K562 (cell line): ENCODE results near the gene PPT2. TPM values are rescaled to one million over a fixed set of nuclear protein-coding genes. Genes with fewer than 3 reads are reported as not detected.
A peak's percentile ranks its signal among the peaks of the same experiment; 100 is the strongest.

ENCODE experiments used
- AFF4 ChIP-seq: sonication (generic); formaldehyde crosslinking; IDR thresholded peaks from 2 replicates; pipeline ENCODE4 v1.8.0; 2023; ENCODE audit warnings: mild to moderate bottlenecking, missing genetic modification reagents
- ATF1 ChIP-seq, 2 experiments: fragments of 450-650 bp in 1 of 2; IDR thresholded peaks; 2 replicates each; pipeline ENCODE4 v1.6.1; 2016; ENCODE audit warnings: missing compliant biosample characterization in 1 of 2, missing genetic modification characterization in 1 of 2
- CTCF ChIP-seq, 3 experiments: IDR thresholded peaks in 2 of 3; conservative IDR thresholded peaks in 1 of 3; 2 replicates each; pipeline ENCODE4 v1.5.1; 2011 to 2012; ENCODE audit warnings: low read length in 3 of 3, mild to moderate bottlenecking in 3 of 3, control low read depth in 2 of 3, improper control_type of control experiment in 1 of 3, inconsistent platforms in 1 of 3, low read depth in 1 of 3, mixed read lengths in 1 of 3, moderate library complexity in 1 of 3; ENCODE audit not compliant: insufficient read depth in 2 of 3
- ERF ChIP-seq: fragments of 450-650 bp; formaldehyde crosslinking; IDR thresholded peaks from 2 replicates; pipeline ENCODE4 v1.4.0; 2020; ENCODE audit warnings: mild to moderate bottlenecking, mixed read lengths
- FOXJ2 ChIP-seq: fragments of 200-800 bp; sonication (Bioruptor generic); IDR thresholded peaks from 2 replicates; pipeline ENCODE4 v1.6.1; 2016; ENCODE audit warnings: missing genetic modification characterization, missing compliant biosample characterization
- FOXM1 ChIP-seq, 2 experiments: fragments of 450-650 bp in 1 of 2; sonication (generic) in 1 of 2; formaldehyde crosslinking in 1 of 2; IDR thresholded peaks; 2 replicates each; pipeline versions ENCODE4 v1.6.1 to v1.9.0; 2017 to 2022; ENCODE audit warnings: low read depth in 2 of 2, mild to moderate bottlenecking in 2 of 2, missing genetic modification reagents in 1 of 2, moderate library complexity in 1 of 2
- NBN ChIP-seq: fragments of 450-650 bp; IDR thresholded peaks from 2 replicates; pipeline ENCODE4 v1.6.1; 2016; ENCODE audit warnings: low read depth, mild to moderate bottlenecking
- RB1 ChIP-seq: fragments of 450-650 bp; IDR thresholded peaks from 2 replicates; pipeline ENCODE4 v1.6.1; 2017; ENCODE audit warnings: low read depth, mild to moderate bottlenecking
- SAFB2 ChIP-seq: fragments of 200-400 bp; formaldehyde crosslinking; IDR thresholded peaks from 2 replicates; pipeline ENCODE4 v1.6.1; 2018; ENCODE audit warnings: borderline replicate concordance, low read length, low read depth, moderate library complexity; ENCODE audit not compliant: severe bottlenecking
- STAT5A ChIP-seq: IDR thresholded peaks from 2 replicates; pipeline ENCODE4 v1.6.1; 2012; ENCODE audit warnings: low read length, inconsistent platforms, borderline replicate concordance
- TCFL5 ChIP-seq: fragments of 250-450 bp; sonication (Bioruptor Pico); conservative IDR thresholded peaks from 2 replicates; pipeline ENCODE4 v1.6.1; 2021; ENCODE audit warnings: mild to moderate bottlenecking, moderate library complexity, matching md5 sums
- TSC22D4 ChIP-seq: fragments of 450-650 bp; IDR thresholded peaks from 2 replicates; pipeline ENCODE4 v1.6.1; 2016; ENCODE audit warnings: missing genetic modification characterization, missing biosample characterization, control low read depth
- YY1 ChIP-seq, 3 experiments: IDR thresholded peaks; 2 replicates each; pipeline ENCODE4 v1.6.1; 2011; ENCODE audit warnings: low read length in 2 of 3, mild to moderate bottlenecking in 2 of 3, moderate library complexity in 2 of 3, borderline replicate concordance in 1 of 3, control low read depth in 1 of 3, low read depth in 1 of 3; ENCODE audit not compliant: insufficient read depth in 3 of 3, insufficient replicate concordance in 2 of 3, control insufficient read depth in 1 of 3, insufficient read length in 1 of 3; ENCODE audit errors: extremely low read depth in 1 of 3
- ZBED1 ChIP-seq: IDR thresholded peaks from 2 replicates; pipeline ENCODE4 v1.6.1; 2014
- ZBTB17 ChIP-seq: fragments of 450-650 bp; formaldehyde crosslinking; IDR thresholded peaks from 2 replicates; pipeline ENCODE4 v1.4.0; 2020; ENCODE audit warnings: mild to moderate bottlenecking
- ZC3H8 ChIP-seq: fragments of 450-650 bp; IDR thresholded peaks from 2 replicates; pipeline ENCODE4 v1.6.1; 2017
- ZNF644 ChIP-seq: fragments of 200-800 bp; sonication (Bioruptor generic); IDR thresholded peaks from 2 replicates; pipeline ENCODE4 v1.6.1; 2016; ENCODE audit warnings: low read depth, missing genetic modification characterization, missing compliant biosample characterization
- ZNF79 ChIP-seq: fragments of 250-450 bp; sonication (Bioruptor Pico); IDR thresholded peaks from 2 replicates; pipeline ENCODE4 v1.4.0; 2020; ENCODE audit warnings: low read depth, mild to moderate bottlenecking, moderate library complexity
- polyA plus RNA-seq, 8 experiments: library from polyadenylated mRNA; depleted of rRNA in 4 of 8; stranded (reverse) in 5 of 8; unstranded in 3 of 8; fragments of >200 nt; fragmentation: Nextera tagmentation in 2 of 8; fragmentation: Illumina TruSeq in 1 of 8; extraction: Ambion mirVana in 2 of 8; extraction: Trizol in 1 of 8; gene quantifications; 2 replicates each; pipeline versions ENCODE4 v1.2.1 to v1.2.3, GENCODE V29; 2011 to 2014; ENCODE audit warnings: inconsistent platforms in 1 of 8, missing spikeins in 1 of 8
- total RNA-seq, 7 experiments: library from RNA; depleted of rRNA in 6 of 7; stranded (reverse); fragments of >200 nt in 6 of 7; fragmentation: Illumina TruSeq in 2 of 7; extraction: Trizol in 2 of 7; gene quantifications; 2 replicates each; pipeline versions ENCODE4 v1.2.1 to v1.2.3, GENCODE V29; 2011 to 2021; ENCODE audit warnings: low replicate concordance in 1 of 7
- TF ChIP-seq, protein P1 (sequence below): fragments of 200-800 bp; sonication (Bioruptor generic); IDR thresholded peaks from 2 replicates; pipeline ENCODE4 v1.6.1; 2017; ENCODE audit warnings: missing genetic modification characterization, missing compliant biosample characterization

The PPT2 gene
- total and polyA plus RNA-seq, 9 of the 15 experiments (the other 6 are each of a cell fraction or from before 2014, with no cell fraction given) = 27.4 to 98.8 (median 69.9) TPM

GRCh38 chr6:32177183-32177787 is 23.3 kb downstream of the PPT2 start (continued):
- TF ChIP-seq ZNF79 (peak; percentile 19; the same call in 1 of the 2 replicates), YY1 (IDR thresholded peaks at IDR 0.05; ENCODE audit: borderline replicate concordance in 1 of 3, control insufficient read depth in 1 of 3, extremely low read depth in 1 of 3, insufficient read depth in 3 of 3, insufficient read length in 1 of 3, insufficient replicate concordance in 2 of 3, low read depth in 1 of 3, low read length in 2 of 3) (peak in 2 of 3 experiments; percentile 68 to 85), ZNF644 (tag) (peak; percentile 57; the same call in 1 of the 2 replicates), FOXJ2 (tag) (no peak), TSC22D4 (no peak), ZBED1 (peak; percentile 5; the same call in 1 of the 2 replicates), AFF4 (CRISPR knock-in tag) (peak; percentile 35; the same call in 1 of the 2 replicates), ZBTB17 (peak; percentile 40), RB1 (peak; percentile 34), CTCF (IDR thresholded peaks at IDR 0.05 in 2 of 3, conservative IDR thresholded peaks at IDR 0.05 in 1 of 3; ENCODE audit: insufficient read depth in 2 of 3, low read depth in 1 of 3, low read length in 3 of 3) (no peak), ATF1 (CRISPR knock-in tag; IDR thresholded peaks at IDR 0.05) (no peak), ATF1 (tag; IDR thresholded peaks at IDR 0.05) (0 out of 2 replicates have a peak, but pooled peaks have one; percentile 77), FOXM1 (IDR thresholded peaks at IDR 0.05; ENCODE audit: low read depth) (peak; percentile 8; the same call in 1 of the 2 replicates), FOXM1 (CRISPR knock-in tag; IDR thresholded peaks at IDR 0.05; ENCODE audit: low read depth) (peak; percentile 64; the same call in 1 of the 2 replicates), ZC3H8 (no peak), TCFL5 (CRISPR knock-in tag) (0 out of 2 replicates have a peak, but pooled peaks have one; percentile 55), ERF (peak; percentile 66; the same call in 1 of the 2 replicates), NBN (0 out of 2 replicates have a peak, but pooled peaks have one; percentile 14), SAFB2 (no peak), STAT5A (no peak; the same call in 1 of the 2 replicates)
- TF ChIP-seq, protein P1, sequence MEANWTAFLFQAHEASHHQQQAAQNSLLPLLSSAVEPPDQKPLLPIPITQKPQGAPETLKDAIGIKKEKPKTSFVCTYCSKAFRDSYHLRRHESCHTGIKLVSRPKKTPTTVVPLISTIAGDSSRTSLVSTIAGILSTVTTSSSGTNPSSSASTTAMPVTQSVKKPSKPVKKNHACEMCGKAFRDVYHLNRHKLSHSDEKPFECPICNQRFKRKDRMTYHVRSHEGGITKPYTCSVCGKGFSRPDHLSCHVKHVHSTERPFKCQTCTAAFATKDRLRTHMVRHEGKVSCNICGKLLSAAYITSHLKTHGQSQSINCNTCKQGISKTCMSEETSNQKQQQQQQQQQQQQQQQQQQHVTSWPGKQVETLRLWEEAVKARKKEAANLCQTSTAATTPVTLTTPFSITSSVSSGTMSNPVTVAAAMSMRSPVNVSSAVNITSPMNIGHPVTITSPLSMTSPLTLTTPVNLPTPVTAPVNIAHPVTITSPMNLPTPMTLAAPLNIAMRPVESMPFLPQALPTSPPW = peak; percentile 59; the same call in 1 of the 2 replicates
